Spleen (tissue), 7 donors: ENCODE results near the gene DPYD.

Source experiments
- CTCF ChIP-seq, 11 experiments: fragments of 200-600 bp in 7 of 11; fragments of 450-650 bp in 4 of 11; sonication (generic) in 4 of 11; IDR thresholded peaks in 8 of 11; conservative IDR thresholded peaks in 3 of 11; 1 replicate in 7 of 11; 2 replicates in 4 of 11; pipeline versions ENCODE4 v1.4.0 to v1.8.0; 2016 to 2021; ENCODE audit warnings: antibody characterized with exemption in 11 of 11, inconsistent platforms in 4 of 11, mild to moderate bottlenecking in 1 of 11
- POLR2A ChIP-seq, 3 donors: fragments of 450-650 bp; IDR thresholded peaks; one replicate each; pipeline ENCODE4 v1.5.1; 2017; ENCODE audit warnings: antibody characterized with exemption in 3 of 3, mild to moderate bottlenecking in 1 of 3
- donor health status: DM: no; HTN: no; CAD: no; lungs with moderate emphysema.
- donor health status: DM: no; HTN: no; CAD: no.
- donor health status: DM: no; HTN: no; CAD: no.

- TF ChIP-seq CTCF (IDR thresholded peaks at IDR 0.05 in 8 of 11, conservative IDR thresholded peaks at IDR 0.05 in 3 of 11) (no peak), POLR2A (IDR thresholded peaks at IDR 0.05) (no peak)
Measured at GRCh38 chr1:97451944-97452343, 468.9 kb downstream of the DPYD start.
